Lung (tissue), 16 donors: ENCODE results near the gene FAM13C. TPM values are rescaled to one million over a fixed set of nuclear protein-coding genes. Genes with fewer than 3 reads are reported as not detected.
"Not testable (repeated sequence)": the region's sequence is repeated elsewhere in the genome, so short reads cannot be mapped to it uniquely, and the experiment has no call there.

Experiments used
- ATAC-seq: fragments of 200-7000 bp; cut with Tn5 transposase; one replicate; pipeline ENCODE4 v1.9.1; 2020; ENCODE audit warnings: moderate number of reproducible peaks; ENCODE audit not compliant: insufficient read depth, low FRiP score
- DNase-seq, 3 donors: peaks; one replicate each; pipeline ENCODE4 v3.0.0-alpha.2; 2013 to 2017
- H3K27ac ChIP-seq, 2 donors: one replicate each; pipeline ENCODE4 v1.5.1; 2013; ENCODE audit warnings: mild to moderate bottlenecking in 2 of 2, moderate library complexity in 2 of 2, control low read depth in 1 of 2, inconsistent platforms in 1 of 2, low read depth in 1 of 2, low read length in 1 of 2
- H3K27me3 ChIP-seq, 3 donors: one replicate each; pipeline ENCODE4 v1.5.1; 2013; ENCODE audit warnings: low read length in 2 of 3; ENCODE audit not compliant: control insufficient read depth in 3 of 3, insufficient read depth in 3 of 3
- H3K36me3 ChIP-seq, 4 donors: one replicate each; pipeline ENCODE4 v1.5.1; 2013; ENCODE audit warnings: low read length in 4 of 4, mild to moderate bottlenecking in 1 of 4, moderate library complexity in 1 of 4; ENCODE audit not compliant: control insufficient read depth in 4 of 4, insufficient read depth in 4 of 4
- H3K4me1 ChIP-seq, 5 donors: one replicate each; pipeline ENCODE4 v1.5.1; 2013; ENCODE audit warnings: low read length in 5 of 5, mild to moderate bottlenecking in 2 of 5, moderate library complexity in 1 of 5; ENCODE audit not compliant: control insufficient read depth in 5 of 5, insufficient read depth in 5 of 5
- H3K4me3 ChIP-seq: one replicate; pipeline ENCODE4 v1.5.1; 2013; ENCODE audit warnings: mild to moderate bottlenecking, control low read depth, moderate library complexity
- H3K9ac ChIP-seq, 2 donors: one replicate each; pipeline ENCODE4 v1.5.1; 2013; ENCODE audit warnings: low read length in 2 of 2, control low read depth in 1 of 2; ENCODE audit not compliant: insufficient read depth in 1 of 2
- H3K9me3 ChIP-seq, 4 donors: one replicate each; pipeline ENCODE4 v1.5.1; 2013; ENCODE audit warnings: low read length in 3 of 4, mild to moderate bottlenecking in 1 of 4, moderate library complexity in 1 of 4; ENCODE audit not compliant: control insufficient read depth in 4 of 4, insufficient read depth in 3 of 4
- WGBS, 2 donors: extraction: QIAGEN DNeasy Blood & Tissue Kit; methylation state at CpG; one replicate each; pipeline ENCODE4 v1.1.7; 2013; 5-methylcytosine and 5-hydroxymethylcytosine counted together
- long read RNA-seq, 5 donors: transcript quantifications; one replicate each; lab custom pipeline, GENCODE V29; 2026
- polyA plus RNA-seq, 2 donors: library from polyadenylated mRNA; stranded (reverse); fragments of 200-250 nt; gene quantifications; one replicate each; pipeline ENCODE4 v1.2.1, GENCODE V29; 2013
- total RNA-seq, 2 donors: library from RNA; depleted of rRNA in 1 of 2; stranded (reverse); fragments of >200 nt in 1 of 2; gene quantifications; one replicate each; pipeline ENCODE4 v1.2.1, GENCODE V29; 2014 to 2021
- TF ChIP-seq, protein P1 (sequence below): IDR thresholded peaks from 2 replicates; pipeline ENCODE4 v1.5.1; 2012; ENCODE audit warnings: mild to moderate bottlenecking; ENCODE audit errors: control extremely low read depth, extremely low read depth
- donor health status: control.
- donor health status: control.
- donor health status: Bipolar disorder and iron deficiency.
- donor health status: healthy.
- donor health status: DM: yes; HTN: yes; CAD: no.

The FAM13C gene
- total RNA-seq (10 to 100 TPM in 1 of 2 donors, 1 to 10 TPM in 1; 9.5 to 59.0 TPM), polyA plus RNA-seq (1 to 10 TPM; 1.2 to 2.9 TPM)
- long read RNA-seq, donor 1, partial matches to known transcripts: 0 of 5 reads
- long read RNA-seq, donor 1, other reads (novel, unspliced or antisense): 0 of 5 reads
- long read RNA-seq, donor 2, partial matches to known transcripts: 0 of 1 reads
- long read RNA-seq, donor 2, other reads (novel, unspliced or antisense): 0 of 1 reads
- long read RNA-seq, donor 3: 0 reads
- long read RNA-seq, donor 4: 0 reads
- long read RNA-seq, donor 5, partial matches to known transcripts: 0 of 4 reads
- long read RNA-seq, donor 5, other reads (novel, unspliced or antisense): 0 of 4 reads

GRCh38 chr10:59362144-59362958, at the start of gene FAM13C:
FAM13C (minus strand) TSS chr10:59362549; CDS start chr10:59362460, 89 bp downstream.
- Histone ChIP-seq H3K9ac (peak within 1 kb of the TSS; percentile 51 to 91), H3K4me3 (peak within 1 kb of the TSS; percentile 45)
- WGBS, 2 donors: 1% methylated on average over 35 to 41 of the region's 41 CpGs

DNA sequence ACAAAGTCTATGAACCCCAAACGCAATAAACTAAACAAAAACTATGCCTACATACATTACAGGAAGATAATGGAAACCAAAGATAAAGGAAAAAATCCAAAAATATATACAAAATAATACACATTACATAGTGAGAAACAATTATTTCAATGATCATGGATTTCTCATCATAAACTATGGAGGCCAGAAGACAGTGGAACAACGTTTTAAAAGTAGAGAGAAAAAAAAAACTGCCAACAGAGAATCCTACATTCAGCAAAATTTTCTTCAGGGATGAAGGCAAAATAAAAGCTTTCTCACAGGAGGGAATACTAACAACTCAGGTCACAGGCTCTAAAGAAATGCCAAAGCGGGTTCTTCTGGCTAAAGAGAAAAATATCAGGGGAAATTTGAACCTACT, 42.9 kb upstream of the FAM13C start:
- no peak for ATAC-seq
- Histone ChIP-seq H3K4me1 (no peaks in the 10 kb centered on the region), H3K9ac (no peak overlapping the region), H3K27ac (no peak overlapping the region), H3K27me3 (no peaks in the 10 kb centered on the region), H3K9me3 (peaks cover 0 to 2% (median 0%) of the 10 kb centered on the region in 4 donors), H3K4me3 (no peak overlapping the region), H3K36me3 (no peaks in the 10 kb centered on the region)
- TF ChIP-seq, protein P1, sequence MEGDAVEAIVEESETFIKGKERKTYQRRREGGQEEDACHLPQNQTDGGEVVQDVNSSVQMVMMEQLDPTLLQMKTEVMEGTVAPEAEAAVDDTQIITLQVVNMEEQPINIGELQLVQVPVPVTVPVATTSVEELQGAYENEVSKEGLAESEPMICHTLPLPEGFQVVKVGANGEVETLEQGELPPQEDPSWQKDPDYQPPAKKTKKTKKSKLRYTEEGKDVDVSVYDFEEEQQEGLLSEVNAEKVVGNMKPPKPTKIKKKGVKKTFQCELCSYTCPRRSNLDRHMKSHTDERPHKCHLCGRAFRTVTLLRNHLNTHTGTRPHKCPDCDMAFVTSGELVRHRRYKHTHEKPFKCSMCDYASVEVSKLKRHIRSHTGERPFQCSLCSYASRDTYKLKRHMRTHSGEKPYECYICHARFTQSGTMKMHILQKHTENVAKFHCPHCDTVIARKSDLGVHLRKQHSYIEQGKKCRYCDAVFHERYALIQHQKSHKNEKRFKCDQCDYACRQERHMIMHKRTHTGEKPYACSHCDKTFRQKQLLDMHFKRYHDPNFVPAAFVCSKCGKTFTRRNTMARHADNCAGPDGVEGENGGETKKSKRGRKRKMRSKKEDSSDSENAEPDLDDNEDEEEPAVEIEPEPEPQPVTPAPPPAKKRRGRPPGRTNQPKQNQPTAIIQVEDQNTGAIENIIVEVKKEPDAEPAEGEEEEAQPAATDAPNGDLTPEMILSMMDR: no peak
- DNase-seq: no peak
- 89 to 91% methylated on average over 3 of the region's 3 CpGs for WGBS, 2 donors

More at GRCh38 chr10:59362144-59362958, at the start of gene FAM13C:
- Histone ChIP-seq H3K36me3 (no peaks in the 10 kb centered on the region), H3K27me3 (no peaks in the 10 kb centered on the region), H3K9me3 (no peaks in the 10 kb centered on the region), H3K4me1 (peaks cover 0 to 23% (median 9%) of the 10 kb centered on the region in 5 donors), H3K27ac (peak within 1 kb of the TSS; percentile 47 to 75)
- ATAC-seq: peak; percentile 63
- TF ChIP-seq, protein P1: no peak
- peak; percentile 79 to 84 (median 83) for DNase-seq

DNA sequence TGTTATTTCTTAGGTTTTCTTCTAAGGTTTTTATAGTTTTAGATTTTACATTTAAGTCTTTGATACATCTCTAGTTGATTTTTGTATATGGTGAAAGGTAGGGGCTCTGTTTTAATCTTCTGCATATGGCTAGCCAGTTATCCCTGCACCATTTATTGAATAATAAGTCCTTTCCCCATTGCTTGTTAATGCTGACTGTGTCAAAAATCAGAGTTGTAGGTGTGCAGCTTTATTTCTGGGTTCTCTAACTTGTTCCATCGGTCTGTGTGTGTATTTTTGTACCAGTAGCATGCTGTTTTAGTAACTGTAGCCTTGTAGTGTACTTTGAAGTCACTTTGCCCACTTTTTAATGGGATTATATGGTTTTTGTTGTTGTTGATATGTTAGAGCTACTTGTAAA, 37.9 kb upstream of the FAM13C start:
- no peaks in the 10 kb centered on the region for H3K36me3 ChIP-seq
- no peaks in the 10 kb centered on the region for H3K4me1 ChIP-seq
- no peaks in the 10 kb centered on the region for H3K27me3 ChIP-seq
- H3K27ac ChIP-seq: no peak overlapping the region
- DNase-seq (no peak), ATAC-seq (no peak)
- H3K4me3 ChIP-seq: no peak overlapping the region
- peaks cover 0 to 3% (median 2%) of the 10 kb centered on the region in 4 donors for H3K9me3 ChIP-seq
- 45 to 67% methylated on average over 1 of the region's 1 CpG for WGBS, 2 donors
- TF ChIP-seq, protein P1: no peak
- H3K9ac ChIP-seq: no peak overlapping the region

GRCh38 chr10:59399329-59399728, 37.0 kb upstream of the FAM13C start:
- not testable (repeated sequence) for DNase-seq

More at GRCh38 chr10:59399329-59399728, 37.0 kb upstream of the FAM13C start:
- not testable (repeated sequence) for ATAC-seq, H3K9ac ChIP-seq, H3K36me3 ChIP-seq, H3K4me3 ChIP-seq, H3K27me3 ChIP-seq, H3K4me1 ChIP-seq, H3K9me3 ChIP-seq, H3K27ac ChIP-seq
- WGBS, 2 donors: 90 to 93% methylated on average over 4 of the region's 4 CpGs
